HL-60 (cell line): ENCODE data around the gene SLC7A6.

ENCODE experiments used
- GABPA ChIP-seq: IDR thresholded peaks from 2 replicates; pipeline ENCODE4 v1.6.1; 2012; ENCODE audit warnings: low read depth
- POLR2AphosphoS5 ChIP-seq: IDR thresholded peaks from 2 replicates; pipeline ENCODE4 v1.6.1; 2012; ENCODE audit warnings: low read depth
- SPI1 ChIP-seq: IDR thresholded peaks from 2 replicates; pipeline ENCODE4 v1.6.1; 2012; ENCODE audit warnings: low read depth, mild to moderate bottlenecking, borderline replicate concordance
- TF ChIP-seq, protein P1 (sequence below): IDR thresholded peaks from one replicate; pipeline ENCODE4 v1.5.1; 2011; ENCODE audit warnings: low read length, control low read depth, inconsistent platforms; ENCODE audit not compliant: insufficient read depth
- TF ChIP-seq, protein P2 (sequence below): IDR thresholded peaks from 2 replicates; pipeline ENCODE4 v1.6.1; 2012; ENCODE audit warnings: low read depth; ENCODE audit not compliant: insufficient replicate concordance

DNA sequence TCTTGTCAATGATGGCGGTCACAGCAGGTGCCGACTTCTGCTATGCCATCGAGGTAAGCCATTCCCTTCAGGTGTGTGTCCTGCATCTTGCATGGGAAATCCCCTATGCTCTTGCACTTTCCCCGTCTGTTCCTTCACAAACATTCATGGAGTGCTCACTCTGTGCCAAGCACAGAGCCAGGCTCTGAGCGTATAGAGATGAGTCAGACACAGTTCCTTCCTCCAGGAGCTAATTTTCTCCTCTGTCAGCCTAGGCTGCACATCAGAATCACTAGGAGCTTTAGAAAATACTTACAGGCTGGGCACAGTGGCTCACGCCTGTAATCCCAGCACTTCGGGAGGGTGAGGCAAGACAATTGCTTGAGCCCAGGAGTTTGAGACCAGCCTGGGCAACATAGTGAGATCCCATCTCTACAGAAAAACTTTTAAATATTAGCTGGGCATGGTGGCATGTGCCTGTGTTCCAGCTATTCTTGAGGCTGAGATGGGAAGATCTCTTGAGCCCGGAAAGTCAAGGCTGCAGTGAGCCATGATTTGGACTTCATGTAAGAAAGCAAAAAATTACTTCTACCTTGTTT is 60.5 kb downstream of the SLC7A6 start:
- TF ChIP-seq, protein P1, sequence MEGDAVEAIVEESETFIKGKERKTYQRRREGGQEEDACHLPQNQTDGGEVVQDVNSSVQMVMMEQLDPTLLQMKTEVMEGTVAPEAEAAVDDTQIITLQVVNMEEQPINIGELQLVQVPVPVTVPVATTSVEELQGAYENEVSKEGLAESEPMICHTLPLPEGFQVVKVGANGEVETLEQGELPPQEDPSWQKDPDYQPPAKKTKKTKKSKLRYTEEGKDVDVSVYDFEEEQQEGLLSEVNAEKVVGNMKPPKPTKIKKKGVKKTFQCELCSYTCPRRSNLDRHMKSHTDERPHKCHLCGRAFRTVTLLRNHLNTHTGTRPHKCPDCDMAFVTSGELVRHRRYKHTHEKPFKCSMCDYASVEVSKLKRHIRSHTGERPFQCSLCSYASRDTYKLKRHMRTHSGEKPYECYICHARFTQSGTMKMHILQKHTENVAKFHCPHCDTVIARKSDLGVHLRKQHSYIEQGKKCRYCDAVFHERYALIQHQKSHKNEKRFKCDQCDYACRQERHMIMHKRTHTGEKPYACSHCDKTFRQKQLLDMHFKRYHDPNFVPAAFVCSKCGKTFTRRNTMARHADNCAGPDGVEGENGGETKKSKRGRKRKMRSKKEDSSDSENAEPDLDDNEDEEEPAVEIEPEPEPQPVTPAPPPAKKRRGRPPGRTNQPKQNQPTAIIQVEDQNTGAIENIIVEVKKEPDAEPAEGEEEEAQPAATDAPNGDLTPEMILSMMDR, result no peak
- TF ChIP-seq GABPA (no peak), SPI1 (no peak), POLR2AphosphoS5 (no peak)
- TF ChIP-seq, protein P2, sequence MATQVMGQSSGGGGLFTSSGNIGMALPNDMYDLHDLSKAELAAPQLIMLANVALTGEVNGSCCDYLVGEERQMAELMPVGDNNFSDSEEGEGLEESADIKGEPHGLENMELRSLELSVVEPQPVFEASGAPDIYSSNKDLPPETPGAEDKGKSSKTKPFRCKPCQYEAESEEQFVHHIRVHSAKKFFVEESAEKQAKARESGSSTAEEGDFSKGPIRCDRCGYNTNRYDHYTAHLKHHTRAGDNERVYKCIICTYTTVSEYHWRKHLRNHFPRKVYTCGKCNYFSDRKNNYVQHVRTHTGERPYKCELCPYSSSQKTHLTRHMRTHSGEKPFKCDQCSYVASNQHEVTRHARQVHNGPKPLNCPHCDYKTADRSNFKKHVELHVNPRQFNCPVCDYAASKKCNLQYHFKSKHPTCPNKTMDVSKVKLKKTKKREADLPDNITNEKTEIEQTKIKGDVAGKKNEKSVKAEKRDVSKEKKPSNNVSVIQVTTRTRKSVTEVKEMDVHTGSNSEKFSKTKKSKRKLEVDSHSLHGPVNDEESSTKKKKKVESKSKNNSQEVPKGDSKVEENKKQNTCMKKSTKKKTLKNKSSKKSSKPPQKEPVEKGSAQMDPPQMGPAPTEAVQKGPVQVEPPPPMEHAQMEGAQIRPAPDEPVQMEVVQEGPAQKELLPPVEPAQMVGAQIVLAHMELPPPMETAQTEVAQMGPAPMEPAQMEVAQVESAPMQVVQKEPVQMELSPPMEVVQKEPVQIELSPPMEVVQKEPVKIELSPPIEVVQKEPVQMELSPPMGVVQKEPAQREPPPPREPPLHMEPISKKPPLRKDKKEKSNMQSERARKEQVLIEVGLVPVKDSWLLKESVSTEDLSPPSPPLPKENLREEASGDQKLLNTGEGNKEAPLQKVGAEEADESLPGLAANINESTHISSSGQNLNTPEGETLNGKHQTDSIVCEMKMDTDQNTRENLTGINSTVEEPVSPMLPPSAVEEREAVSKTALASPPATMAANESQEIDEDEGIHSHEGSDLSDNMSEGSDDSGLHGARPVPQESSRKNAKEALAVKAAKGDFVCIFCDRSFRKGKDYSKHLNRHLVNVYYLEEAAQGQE, result no peak
